ENCODE measurements around the gene PLXNB1. TPM values are rescaled to one million over a fixed set of nuclear protein-coding genes. Genes with fewer than 3 reads are reported as not detected.

PLXNB1 gene
- 23.6 and 26.9 TPM in 2 replicates for total RNA-seq

DNA sequence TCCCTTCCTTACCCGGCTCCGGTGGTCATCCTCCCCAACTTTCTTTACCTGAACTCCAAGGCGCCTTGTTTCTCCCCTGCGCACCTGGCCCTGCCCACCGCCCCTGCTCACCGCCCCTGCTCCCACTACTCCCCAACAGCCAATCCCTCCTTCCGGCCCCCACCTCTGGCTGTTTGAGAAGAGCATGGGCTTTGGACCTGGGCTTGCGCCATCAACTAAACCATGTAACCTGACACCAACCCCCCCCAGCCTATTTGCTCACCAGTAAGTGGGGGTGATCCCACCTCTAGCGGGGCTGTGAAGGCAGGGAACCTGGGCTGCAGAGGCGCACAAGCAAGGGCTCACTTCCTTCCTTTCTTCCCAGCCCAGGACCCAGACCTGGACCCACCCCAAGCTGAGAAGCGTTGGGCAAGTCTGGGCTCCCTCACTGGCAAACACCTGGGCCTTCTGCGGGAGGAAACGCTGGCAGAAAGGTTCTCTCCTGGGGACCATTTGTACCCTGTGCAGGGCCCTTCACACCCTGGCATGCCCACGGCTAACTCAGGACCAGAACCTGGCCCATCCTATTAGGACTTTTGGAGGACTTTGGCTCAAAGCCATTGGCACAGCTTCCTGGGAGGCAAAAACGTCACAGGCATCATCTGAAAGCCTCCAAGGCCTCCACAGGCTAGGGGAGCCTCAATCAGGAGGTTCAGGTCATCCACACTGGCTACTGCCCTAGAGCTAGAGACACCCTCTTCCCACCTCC lies at the start of gene PLXNB1:
PLXNB1 (minus strand) TSS at position 127 of the 748 bp plus-strand sequence. CDS start 5,475 bp downstream, outside the sequence.

GRCh38 chr3:48446425-48447193 lies 16.7 kb upstream of the PLXNB1 start, which contains the start of gene ATRIP:
Gene ATRIP (plus strand): TSS chr3:48446737. CDS start chr3:48446846, 109 bp downstream.

DNA sequence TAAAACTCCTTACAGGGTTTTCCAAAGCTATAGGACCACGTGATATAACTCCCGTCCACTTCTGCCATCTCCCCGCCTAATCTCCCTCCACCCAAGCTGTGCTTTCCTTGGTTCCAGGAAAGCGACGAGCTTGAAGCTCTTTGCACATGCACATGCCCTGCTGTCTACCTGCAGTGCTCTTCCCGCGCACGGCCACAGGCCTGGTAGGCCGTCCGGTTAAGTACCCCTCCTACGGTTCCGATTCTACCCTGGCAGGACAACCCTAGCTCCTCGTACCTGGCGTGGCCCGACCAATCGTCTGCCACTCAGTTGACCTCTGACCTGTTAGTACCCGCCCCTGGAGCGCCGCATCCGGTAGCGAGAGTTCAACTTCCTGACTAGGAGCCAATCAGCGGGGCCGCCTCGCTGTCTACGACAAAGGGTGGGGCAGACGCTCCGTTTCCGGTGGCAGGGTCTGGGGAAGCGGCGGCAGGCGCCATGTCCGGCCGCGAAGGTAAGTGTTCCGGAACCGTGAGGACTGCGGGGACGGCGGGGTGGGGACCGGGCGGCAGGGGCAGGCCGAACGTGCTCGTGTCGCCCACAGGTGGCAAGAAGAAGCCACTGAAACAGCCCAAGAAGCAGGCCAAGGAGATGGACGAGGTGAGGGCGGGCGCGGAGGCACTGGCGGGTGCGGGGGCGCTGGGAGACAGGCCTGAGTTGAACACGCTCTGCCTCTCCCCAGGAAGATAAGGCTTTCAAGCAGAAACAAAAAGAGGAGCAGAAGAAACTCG lies 10.1 kb upstream of the PLXNB1 start, which contains the start of the genes CCDC51 and TMA7:
CCDC51 (minus strand) TSS at position 300 of the 770 bp plus-strand sequence. CDS start 4,991 bp downstream, outside the sequence.
TMA7 (plus strand) TSS at position 438 of the 770 bp plus-strand sequence; CDS start at position 478, 40 bp downstream.

DNA sequence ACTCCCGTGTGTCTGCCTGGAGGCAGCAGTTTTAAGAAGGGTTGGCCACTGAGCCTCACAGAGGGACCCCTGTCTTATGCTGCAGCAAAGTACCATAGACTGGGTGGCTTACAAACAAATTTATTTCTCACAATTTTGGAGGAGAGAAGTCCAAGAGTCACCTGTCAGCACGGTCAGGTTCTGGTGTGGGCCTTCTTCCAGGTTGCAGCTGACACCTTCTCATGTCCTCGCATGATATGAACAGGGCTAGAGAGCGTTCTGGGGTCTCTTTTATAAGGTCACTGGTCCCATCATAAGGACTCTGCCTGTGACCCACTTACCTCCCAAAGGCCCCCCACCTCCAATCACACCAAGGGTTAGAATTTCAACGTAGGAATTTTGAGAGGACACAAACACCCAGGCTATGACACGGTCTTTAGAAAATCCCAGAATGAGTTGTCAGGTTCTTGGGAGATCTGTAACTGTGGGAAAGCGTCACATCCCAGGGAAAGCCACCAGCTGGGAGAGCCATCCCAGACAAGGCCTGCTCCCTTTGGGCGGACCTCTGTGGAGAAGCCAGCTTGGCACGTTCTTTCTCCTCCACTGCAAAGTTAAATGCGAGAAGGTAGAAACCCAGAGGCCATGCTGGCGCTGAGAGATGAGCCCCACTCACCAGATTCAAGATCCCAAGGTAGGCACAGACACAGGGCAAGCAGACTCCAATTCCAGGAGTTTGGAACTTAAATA lies 58.1 kb downstream of the PLXNB1 start, which contains the start of gene FBXW12:
FBXW12 (plus strand) TSS at position 569 of the 726 bp plus-strand sequence. CDS start 549 bp downstream, outside the sequence.

Small RNAs within 50 kb of the gene (small RNA-seq; reads per million reads assigned to genes)
- not detected for gene RN7SL321P

Other genes starting within 250 kb of the PLXNB1 start
- 2.7 and 3.7 TPM in 2 replicates for gene CDC25A, start 241.7 kb downstream of the PLXNB1 start, total RNA-seq
- gene CAMP, start 206.6 kb downstream of the PLXNB1 start, total RNA-seq, result not detected in 2 replicates
- 5.0 and 6.1 TPM in 2 replicates for gene ZNF589, start 189.0 kb downstream of the PLXNB1 start, total RNA-seq
- 21.2 and 24.6 TPM in 2 replicates for gene NME6, start 128.7 kb downstream of the PLXNB1 start, total RNA-seq
- not detected in 2 replicates for gene SPINK8, start 96.4 kb downstream of the PLXNB1 start, total RNA-seq
- not detected in 2 replicates for gene FBXW12, start 57.9 kb downstream of the PLXNB1 start, total RNA-seq
- 17.8 and 20.6 TPM in 2 replicates for gene CCDC51, start 10.0 kb upstream of the PLXNB1 start, total RNA-seq
- 200 and 210 TPM in 2 replicates for gene TMA7, start 10.2 kb upstream of the PLXNB1 start, total RNA-seq
- 7.2 TPM in 2 replicates for gene ATRIP, start 16.7 kb upstream of the PLXNB1 start, total RNA-seq
- gene SHISA5, start 74.1 kb upstream of the PLXNB1 start, total RNA-seq, result 103 and 127 TPM in 2 replicates
- 12.5 and 13.3 TPM in 2 replicates for gene PFKFB4, start 126.7 kb upstream of the PLXNB1 start, total RNA-seq
- 0.13 and 0.22 TPM in 2 replicates for gene UCN2, start 133.7 kb upstream of the PLXNB1 start, total RNA-seq
- 3.5 and 3.9 TPM in 2 replicates for gene COL7A1, start 165.2 kb upstream of the PLXNB1 start, total RNA-seq
- 210 and 251 TPM in 2 replicates for gene UQCRC1, start 179.6 kb upstream of the PLXNB1 start, total RNA-seq
- gene TMEM89, start 191.7 kb upstream of the PLXNB1 start, total RNA-seq, result not detected in 2 replicates
- gene SLC26A6, start 205.4 kb upstream of the PLXNB1 start, total RNA-seq, result 20.8 and 27.6 TPM in 2 replicates
- 1.3 and 1.4 TPM in 2 replicates for gene CELSR3, start 232.8 kb upstream of the PLXNB1 start, total RNA-seq

Measured in articular chondrocyte of knee joint (primary cell).